Measurements from ENCODE around the gene GPD1L.
"Not testable (repeated sequence)": the region's sequence is repeated elsewhere in the genome, so short reads cannot be mapped to it uniquely, and the experiment has no call there.

The GPD1L gene

DNA sequence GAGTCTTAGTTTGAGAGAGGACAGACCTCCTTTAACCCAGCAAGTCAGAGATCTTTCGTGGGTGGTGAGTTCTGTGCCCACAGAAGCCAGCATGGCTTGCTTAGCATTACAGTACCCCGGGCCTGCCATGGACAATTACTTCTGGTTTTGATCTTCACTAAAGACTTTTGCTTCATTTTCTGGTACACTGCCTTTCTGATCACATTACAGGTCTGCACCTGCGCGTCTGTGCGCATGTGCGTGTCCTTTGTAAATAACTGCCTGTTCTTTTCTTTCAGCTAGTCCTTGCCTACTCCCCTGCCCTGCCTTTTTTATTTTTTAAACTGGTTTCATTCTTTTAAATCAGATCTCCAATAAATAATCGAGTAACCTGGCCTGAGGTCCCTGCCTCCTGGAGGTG, 74.9 kb downstream of the GPD1L start:
- no peak for DNase-seq (ENCODE audit: low read depth)

DNA sequence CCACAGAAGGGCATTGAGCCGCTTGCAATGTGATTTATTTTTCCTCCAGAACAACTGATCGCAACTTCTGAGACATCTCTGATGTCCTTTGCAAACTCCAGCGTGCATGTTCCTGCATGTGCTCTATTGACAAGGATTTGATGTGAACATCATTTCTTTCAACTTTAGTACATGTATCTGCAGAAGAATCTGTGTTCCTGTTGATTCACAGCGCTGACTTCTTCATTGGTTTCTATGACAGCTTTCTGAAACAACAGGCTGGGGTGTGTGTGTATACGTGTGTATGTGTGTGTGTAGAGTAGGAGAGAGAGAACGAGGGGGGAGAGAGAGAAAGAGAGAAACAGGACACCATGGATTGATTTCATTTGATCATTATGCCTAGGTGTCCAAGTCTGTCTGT, 75.4 kb downstream of the GPD1L start:
- no peak for DNase-seq (ENCODE audit: low read depth)

DNA sequence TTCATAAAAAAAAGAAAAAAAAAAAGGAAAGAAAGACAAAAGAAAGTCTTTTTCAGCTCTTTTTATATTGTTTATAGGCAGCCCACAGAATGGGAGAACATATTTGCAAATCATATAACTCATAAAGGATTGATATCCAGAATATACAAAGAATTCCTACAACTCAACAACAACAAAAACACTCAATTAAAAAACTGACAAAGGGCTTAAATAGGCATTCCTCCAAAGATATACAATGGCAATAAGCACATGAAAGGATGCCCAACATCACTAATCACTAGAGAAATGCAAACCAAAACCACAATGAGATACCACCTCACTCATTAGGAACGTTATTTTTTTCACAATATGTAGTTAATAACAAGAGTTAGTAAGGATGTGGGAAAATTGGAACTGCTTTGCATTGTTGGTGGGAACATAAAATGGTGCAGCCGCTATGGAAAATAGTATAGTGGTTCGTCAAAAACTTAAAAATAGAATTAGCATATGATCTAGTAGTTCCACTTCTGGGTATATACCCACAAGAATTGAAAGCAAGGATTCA, 77.8 kb downstream of the GPD1L start:
- DNase-seq (ENCODE audit: low read depth): no peak

DNA sequence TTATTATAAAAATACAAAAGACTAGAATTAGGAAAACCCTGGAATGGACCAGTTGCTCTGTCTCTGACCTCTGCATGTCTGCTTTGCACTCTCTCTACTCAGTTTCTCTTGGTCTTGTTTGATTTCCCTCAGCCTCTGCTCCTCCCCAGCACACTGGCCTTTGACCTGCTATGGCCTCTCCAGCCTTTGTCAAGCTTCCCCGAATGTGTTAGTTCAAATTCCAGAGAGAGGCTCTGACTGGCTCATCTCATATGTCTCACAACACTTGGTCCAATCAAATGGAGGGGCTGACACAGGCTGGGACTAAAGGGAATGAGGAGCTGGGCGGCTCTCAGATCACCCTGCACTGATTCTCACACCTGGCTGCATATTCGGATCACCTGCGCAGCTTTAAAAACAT, 79.7 kb downstream of the GPD1L start:
- DNase-seq (ENCODE audit: low read depth): no peak

DNA sequence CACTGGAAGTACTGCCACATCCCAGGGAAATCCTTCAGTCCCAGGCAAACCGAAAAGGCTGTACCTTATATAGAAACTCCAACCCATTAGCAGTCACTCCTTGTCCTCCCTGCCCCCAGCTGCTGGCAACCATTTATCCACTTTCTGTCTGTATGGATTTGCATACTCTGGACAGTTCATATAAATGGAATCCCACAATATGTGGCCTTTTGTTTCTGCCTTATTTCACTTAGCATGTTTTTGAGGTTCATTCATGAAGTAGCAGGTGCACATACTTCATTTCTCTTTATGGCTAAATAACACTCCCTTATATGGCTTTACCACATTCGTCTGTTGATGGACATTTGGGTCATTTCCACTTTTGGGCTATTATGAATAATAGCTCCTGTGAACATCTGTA, 80.5 kb downstream of the GPD1L start:
- no peak for DNase-seq (ENCODE audit: low read depth)

DNA sequence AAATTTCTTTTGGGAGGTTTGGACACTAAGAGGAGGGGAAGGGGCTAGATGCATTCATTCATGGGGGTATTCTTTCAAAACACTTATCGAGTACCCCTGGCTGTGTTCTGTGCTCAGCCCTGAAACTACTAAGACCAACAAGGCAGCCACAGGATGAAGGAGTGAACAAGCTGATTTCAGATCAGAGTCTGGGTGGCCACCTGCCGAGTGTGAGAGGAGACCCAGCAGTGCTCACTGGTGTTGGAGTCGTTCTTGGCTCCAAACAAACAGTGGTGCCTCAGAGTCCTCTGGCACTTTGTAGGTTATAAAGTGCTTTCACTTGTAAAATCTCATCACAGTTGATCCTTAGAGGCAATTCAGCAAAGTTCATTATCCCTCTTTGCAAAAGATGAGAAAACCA, 83.3 kb downstream of the GPD1L start:
- no peak for DNase-seq (ENCODE audit: low read depth)

DNA sequence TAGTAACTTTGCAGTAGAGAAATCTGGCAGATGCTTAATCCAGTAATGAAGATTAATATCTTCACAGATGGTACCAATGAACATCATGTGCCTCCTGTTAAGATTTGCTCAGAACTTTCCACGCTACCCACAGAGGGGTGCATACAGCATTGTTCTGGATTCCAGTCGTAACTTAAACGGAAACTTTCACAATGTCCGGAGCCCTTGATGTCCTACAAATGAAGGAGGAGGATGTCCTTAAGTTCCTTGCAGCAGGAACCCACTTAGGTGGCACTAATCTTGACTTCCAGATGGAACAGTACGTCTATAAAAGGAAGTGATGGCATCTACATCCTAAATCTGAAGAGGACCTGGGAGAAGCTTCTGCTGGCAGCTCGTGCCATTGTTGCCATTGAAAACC, 84.1 kb downstream of the GPD1L start:
- not testable (repeated sequence) for DNase-seq (ENCODE audit: low read depth)

DNA sequence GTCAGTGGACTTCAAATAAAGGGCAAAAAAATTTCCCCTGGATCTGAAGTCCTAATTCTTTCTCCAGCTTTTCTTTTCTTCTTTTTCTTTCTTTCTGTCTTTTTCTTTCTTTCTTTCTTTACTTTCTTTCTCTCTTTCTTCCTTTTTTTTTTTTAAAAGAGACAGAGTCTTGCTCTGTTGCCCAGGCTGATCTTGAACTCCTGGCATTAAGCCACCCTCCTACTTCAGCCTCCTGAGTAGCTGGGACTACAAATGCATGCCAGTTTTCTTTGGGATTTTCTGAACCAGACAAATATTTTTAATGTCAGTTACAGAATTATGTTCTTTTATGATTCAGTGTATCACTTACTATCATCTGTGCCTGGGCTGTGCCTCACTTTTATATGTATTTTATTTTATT, 86.7 kb downstream of the GPD1L start:
- DNase-seq (ENCODE audit: low read depth): no peak

DNA sequence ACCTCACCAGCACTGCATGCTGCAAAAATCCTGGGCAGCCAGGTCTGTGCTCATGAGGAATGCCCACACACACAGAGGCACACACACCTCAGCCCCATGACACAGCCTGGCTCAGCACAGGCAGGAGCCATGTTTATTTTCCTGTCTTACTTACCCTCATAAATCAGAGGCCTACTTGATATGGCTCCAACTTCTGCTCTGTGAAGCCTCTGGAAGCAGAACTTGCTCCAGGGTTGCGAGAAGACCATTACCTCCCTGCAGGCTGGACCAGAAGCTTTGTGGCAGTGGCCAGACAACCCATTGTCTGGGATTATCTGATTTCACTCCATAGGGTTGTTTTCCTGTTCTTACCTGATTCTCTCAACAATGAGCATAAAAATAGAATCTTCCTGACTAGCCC, 88.2 kb downstream of the GPD1L start:
- no peak for DNase-seq (ENCODE audit: low read depth)

DNA sequence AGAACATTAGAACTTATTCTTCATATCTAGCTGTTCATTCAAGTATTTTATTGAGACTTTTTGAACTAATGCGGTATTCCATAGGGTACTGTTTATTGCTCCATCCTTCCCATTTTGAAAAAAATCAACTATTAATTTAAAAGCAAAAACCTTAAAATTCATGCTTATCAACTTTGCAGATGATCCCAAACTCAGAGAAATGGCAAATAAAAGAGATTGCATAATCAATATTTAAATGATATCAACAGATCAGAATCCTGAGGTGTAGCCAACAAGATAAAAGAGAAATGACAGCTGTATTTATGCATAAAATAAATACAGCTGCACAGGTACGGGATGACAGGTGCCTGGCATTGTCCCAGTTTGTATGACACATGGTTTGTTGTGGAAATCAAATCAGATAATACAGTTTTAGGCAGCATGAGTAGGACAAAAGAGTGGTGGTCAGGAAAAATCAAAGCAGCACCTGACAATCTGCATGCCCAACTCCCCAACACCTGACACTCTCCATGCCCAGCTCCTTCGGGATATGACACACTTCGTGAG, 89.6 kb downstream of the GPD1L start:
- DNase-seq (ENCODE audit: low read depth): no peak

DNA sequence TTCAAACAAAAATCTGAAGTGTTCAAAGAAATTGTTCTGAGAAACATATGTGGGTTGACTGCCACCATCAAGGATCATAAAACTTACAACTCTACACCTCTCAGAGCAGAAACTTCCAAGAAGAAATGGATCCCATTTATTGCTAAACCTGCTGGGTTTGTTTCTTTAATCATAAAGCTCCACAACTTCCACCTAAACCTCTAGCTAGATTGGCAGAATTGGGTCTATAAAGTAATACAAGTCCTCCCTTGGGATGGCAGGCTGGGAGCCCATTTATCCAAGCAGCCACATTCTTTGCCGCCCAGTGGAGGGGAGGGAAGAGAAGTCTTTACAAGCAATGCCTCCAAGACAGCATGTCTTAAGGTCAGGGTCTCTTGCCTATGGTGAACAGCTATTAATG, 91.6 kb downstream of the GPD1L start:
- DNase-seq (ENCODE audit: low read depth): no peak

DNA sequence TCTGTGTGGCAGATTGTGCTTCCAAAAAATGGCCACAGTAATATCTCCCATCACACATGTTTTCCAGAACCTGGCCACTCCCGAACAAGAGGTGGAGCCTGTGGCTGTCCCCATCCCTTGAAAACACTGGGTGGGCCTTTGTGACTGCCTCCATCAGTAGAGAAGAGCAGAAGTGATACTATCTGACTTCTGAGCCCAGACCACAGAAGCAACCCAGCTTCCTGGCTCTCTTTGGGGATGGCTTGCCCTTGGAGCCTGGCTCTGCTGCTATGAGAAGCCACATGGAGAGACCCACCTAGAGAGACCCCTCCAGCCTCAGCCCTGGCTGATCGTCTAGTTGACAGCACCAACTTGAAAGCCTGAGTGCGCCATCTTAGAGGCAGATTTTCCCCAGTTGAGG, 92.3 kb downstream of the GPD1L start:
- no peak for DNase-seq (ENCODE audit: low read depth)

DNA sequence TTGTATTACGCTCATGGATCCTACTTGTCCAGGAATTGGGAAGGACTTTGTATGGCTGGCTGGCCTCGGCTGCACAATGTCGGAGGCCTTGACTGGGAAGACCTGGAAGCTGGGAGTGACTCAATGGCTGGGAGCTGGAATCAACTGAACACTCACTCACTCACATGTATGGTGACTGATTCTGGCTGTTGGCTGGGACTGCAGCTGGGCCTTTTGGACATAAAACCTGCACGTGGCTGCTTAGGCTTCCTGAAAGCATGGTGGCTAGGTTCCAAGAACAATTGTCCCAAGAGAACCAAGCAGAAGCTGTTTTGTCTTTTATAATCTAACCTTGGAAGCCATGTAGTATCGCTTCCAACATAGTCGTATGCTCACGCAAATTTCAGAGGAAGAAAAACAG, 94.1 kb downstream of the GPD1L start:
- DNase-seq (ENCODE audit: low read depth): no peak

DNA sequence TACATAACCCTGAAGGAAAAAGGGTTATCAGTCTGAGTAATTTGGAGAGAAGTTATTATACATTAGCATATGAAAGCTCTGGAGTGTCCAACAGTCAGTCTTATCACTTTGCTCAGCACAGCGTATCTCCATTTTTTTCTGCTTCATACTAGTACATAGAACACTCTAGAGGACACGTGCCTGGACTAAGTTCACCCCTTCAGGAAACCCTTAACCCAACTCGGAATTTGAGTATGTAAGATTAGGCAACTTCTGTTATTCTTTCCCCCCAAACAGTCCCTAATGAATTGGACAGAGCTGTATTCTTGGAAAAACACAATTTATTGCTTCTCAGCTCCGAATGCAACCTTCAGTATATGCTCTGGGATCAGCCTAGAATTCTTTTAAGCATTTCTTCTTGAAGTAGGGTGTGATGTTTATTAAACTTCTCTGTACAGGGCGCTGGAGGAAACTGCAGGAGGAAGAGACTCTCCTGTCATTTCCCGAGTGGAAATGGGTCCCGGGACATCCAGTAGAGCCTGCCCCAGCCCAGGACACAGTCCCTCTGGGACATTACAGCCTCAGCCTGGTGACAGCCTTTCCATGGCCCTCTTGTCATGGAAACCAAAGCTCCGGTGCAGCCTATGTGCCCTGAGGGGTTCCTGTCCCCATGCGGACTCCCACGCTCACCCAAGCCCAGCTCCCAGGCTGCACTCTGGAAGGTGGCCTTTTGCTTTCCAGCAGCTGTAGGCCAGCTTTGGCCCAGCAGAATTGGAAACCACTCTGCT, 94.8 kb downstream of the GPD1L start:
- DNase-seq (ENCODE audit: low read depth): no peak

DNA sequence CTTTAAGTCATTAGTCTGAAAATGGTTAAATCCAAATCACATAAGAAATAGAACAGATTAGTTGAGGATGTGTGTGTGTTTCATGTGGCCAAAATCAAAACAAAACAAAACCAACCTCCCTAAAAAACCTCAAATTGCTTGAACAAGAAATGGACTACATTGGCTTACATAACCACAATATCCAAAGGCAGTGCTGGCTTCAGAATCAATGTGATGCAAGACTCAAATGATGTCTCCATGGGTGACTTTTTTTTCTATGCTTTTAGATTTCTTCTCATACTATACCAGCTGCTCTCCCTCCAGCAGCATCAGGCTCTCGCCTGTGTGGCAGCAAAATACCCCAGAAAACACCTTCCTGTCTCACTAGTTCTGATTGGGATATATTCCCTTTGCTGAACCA, 96.1 kb downstream of the GPD1L start:
- DNase-seq (ENCODE audit: low read depth): no peak

DNA sequence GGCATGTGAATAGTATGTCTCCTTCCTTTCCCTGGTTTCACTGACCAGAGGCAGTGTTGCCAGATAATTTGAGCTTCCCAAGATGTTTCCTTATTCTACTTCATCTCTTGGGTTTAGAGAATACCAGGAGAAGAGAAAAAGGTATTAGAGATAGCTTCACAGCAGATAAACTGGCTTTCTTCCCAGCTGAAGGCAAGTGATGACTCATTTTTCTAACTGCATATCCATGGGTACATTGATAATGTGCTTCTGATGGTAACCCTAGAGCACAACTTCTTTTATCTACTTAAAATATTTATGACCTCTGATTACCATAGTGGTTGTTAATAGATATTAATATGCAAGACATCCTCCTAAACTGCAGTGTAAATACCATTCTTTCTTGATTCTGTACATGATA, 97.4 kb downstream of the GPD1L start:
- no peak for DNase-seq (ENCODE audit: low read depth)

DNA sequence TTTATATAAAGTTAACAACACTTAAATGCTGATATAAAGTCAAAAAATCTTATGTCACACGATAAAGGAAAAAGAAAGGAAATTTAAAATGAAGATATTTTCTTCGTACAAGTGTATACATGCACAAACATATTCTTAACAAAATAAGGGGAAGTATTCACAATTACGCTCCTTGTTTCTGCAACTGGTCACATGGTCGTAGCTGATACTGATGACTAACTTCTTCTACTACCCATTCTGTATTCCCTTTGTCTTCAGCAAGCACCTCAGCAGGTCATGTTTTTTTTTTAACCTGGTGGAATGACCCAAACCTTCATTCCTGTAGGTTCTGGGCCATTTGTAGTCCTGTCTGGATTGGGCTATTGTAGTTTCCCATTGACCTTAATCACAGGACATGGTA, 102.0 kb downstream of the GPD1L start:
- DNase-seq (ENCODE audit: low read depth): no peak

DNA sequence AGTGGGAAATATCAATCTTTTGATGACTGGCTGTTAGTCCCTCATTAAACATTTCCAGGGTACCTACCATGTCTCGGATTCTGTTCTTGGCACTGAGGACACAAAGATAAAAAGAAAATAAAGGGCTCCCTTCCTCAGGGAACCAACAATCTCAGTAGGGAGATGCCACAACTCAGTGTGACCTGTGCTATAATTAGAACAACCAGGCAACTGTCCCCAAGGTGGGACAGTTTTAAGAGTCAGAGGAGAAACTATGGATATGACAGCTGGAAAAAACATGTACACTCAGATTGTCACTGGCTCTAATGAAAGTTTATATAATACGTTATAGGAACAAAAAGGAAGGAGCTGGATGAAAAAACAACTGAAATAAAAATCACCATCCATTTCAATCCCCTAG, 108.8 kb downstream of the GPD1L start:
- DNase-seq (ENCODE audit: low read depth): no peak

DNA sequence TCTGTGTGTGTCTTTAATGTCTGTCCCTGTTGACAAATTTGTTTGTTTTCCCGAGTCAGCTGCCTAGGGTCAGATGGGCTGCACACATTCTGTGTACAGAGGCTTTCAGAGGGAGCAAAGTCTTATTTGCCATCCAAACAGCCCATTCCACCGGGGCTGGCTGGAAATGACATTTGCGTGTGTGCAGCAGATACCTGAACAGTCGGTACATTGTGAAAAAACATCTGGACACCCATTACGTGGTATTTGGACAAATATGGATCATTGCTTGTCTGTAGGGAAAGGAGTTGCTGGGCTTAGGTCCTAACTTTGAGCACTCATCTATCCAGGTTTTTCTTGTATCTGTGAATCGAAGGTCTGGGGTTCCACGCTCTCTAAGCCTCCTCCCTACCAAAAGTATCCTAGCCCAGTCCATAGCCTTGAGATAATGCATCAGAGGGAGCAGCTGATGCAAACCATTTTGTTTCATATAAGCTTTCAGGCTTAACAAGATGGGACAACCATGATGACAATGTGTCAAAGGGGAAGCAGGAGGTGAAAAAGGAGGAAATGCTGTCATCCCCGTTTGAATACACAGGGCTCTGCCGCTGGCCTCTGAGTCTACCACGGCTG, 109.9 kb downstream of the GPD1L start:
- no peak for DNase-seq (ENCODE audit: low read depth)

DNA sequence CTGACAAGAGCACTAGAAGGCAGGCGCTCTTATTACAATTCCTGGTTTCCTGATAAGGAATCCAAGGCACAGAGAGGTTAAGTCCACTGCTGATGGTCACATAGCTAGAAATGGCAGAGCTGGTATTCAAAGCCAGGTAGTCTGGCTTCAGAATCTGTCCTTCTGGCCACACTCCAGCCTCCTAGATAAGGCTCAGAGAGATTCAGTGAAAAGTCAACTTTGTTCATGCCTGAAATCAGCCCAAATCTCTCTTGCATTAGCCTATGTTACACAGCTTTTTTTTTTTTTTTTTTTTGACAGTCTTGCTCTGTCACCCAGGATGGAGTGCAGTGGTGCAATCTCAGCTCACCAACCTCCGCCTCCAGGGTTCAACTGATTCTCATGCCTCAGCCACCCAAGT, 110.9 kb downstream of the GPD1L start:
- no peak for DNase-seq (ENCODE audit: low read depth)

Measured in HS-27A (cell line).